Keratinocyte (primary cell): ENCODE results near the gene RABL6.

Source experiments
- EZH2 ChIP-seq: IDR thresholded peaks from one replicate; pipeline ENCODE4 v1.6.1; 2012; ENCODE audit warnings: inconsistent platforms, mild to moderate bottlenecking, low read length, moderate library complexity
- TF ChIP-seq, protein P1 (sequence below), 3 experiments: IDR thresholded peaks in 1 of 3; conservative IDR thresholded peaks in 1 of 3; optimal IDR thresholded peaks in 1 of 3; 2 replicates in 2 of 3; 3 replicates in 1 of 3; pipeline versions ENCODE3 to v1.5.1; 2011; ENCODE audit warnings: low read length in 3 of 3, mild to moderate bottlenecking in 3 of 3, moderate library complexity in 2 of 3, control low read depth in 1 of 3, inconsistent platforms in 1 of 3; ENCODE audit not compliant: insufficient read depth in 2 of 3; ENCODE audit errors: extremely low read depth in 1 of 3

DNA sequence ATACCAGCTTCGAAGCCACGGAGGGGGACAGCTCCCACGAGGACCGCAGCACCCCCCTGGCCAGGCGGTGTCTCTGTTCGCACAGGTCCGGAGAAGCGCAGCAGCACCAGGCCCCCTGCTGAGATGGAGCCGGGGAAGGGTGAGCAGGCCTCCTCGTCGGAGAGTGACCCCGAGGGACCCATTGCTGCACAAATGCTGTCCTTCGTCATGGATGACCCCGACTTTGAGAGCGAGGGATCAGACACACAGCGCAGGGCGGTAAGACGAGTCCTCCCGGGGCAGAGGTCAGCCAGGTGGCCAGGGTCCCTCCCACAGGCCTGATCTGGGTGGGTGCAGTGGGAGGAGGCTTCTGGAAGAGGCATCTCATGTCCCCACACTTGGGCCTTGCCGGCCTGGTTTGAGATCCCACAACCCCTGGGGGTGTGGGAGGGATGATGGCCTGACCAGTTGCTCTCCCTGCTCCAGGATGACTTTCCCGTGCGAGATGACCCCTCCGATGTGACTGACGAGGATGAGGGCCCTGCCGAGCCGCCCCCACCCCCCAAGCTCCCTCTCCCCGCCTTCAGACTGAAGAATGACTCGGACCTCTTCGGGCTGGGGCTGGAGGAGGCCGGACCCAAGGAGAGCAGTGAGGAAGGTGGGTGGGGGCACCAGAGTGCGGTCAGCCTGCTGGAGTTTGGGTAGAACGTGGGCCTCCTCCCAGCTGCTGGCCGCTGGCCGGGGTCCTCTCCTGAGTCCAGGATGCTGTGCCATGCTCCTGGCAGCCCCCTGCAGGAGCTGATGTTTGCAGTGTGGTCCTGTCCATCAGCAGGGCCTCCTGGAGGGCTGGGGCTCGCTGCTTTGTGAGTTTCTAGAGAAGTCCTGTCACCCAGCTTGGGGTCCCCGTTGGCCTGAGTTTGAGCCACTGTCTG lies 31.7 kb downstream of the RABL6 start:
- TF ChIP-seq, protein P1, sequence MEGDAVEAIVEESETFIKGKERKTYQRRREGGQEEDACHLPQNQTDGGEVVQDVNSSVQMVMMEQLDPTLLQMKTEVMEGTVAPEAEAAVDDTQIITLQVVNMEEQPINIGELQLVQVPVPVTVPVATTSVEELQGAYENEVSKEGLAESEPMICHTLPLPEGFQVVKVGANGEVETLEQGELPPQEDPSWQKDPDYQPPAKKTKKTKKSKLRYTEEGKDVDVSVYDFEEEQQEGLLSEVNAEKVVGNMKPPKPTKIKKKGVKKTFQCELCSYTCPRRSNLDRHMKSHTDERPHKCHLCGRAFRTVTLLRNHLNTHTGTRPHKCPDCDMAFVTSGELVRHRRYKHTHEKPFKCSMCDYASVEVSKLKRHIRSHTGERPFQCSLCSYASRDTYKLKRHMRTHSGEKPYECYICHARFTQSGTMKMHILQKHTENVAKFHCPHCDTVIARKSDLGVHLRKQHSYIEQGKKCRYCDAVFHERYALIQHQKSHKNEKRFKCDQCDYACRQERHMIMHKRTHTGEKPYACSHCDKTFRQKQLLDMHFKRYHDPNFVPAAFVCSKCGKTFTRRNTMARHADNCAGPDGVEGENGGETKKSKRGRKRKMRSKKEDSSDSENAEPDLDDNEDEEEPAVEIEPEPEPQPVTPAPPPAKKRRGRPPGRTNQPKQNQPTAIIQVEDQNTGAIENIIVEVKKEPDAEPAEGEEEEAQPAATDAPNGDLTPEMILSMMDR (optimal IDR thresholded peaks at IDR 0.05 in 1 of 3, IDR thresholded peaks at IDR 0.05 in 1 of 3, conservative IDR thresholded peaks at IDR 0.05 in 1 of 3; ENCODE audit: extremely low read depth in 1 of 3, insufficient read depth in 2 of 3, low read length in 3 of 3): no peak
- no peak for TF ChIP-seq EZH2
